IMR-90 (cell line): ENCODE measurements around the gene SYNM. TPM values are rescaled to one million over a fixed set of nuclear protein-coding genes. Genes with fewer than 3 reads are reported as not detected.

Source experiments
- ATAC-seq: fragments of 200-7000 bp; cut with Tn5 transposase; 2 replicates; pipeline ENCODE4 v1.9.1; 2020; ENCODE audit warnings: low read depth, mild to moderate bottlenecking, moderate library complexity
- BruUV-seq: library from RNA; stranded (reverse); fragments of 400-500 nt; replicated peaks from 2 replicates; lab custom pipeline; 2021; lab: Mats Ljungman, UMichigan
- CTCF ChIA-PET: fragments of 300-600 bp; formaldehyde crosslinking; extraction: SDS; loops from one replicate; lab custom pipeline; 2021; ENCODE audit warnings: antibody characterized with exemption; lab: Yijun Ruan, JAX
- POLR2A ChIA-PET: fragments of 300-600 bp; sonication (Branson Sonifier 250); formaldehyde crosslinking; loops from one replicate; lab custom pipeline; 2022; ENCODE audit warnings: antibody characterized with exemption; ENCODE audit not compliant: unreplicated experiment; lab: Charles Lee
- DNase-seq: peaks from one replicate; pipeline ENCODE4 v3.0.0; 2013
- H2AFZ ChIP-seq: replicated peaks from 2 replicates; pipeline ENCODE3; 2013; ENCODE audit warnings: low read length, mild to moderate bottlenecking; ENCODE audit not compliant: poor library complexity
- H2AK5ac ChIP-seq: 2 replicates; pipeline ENCODE4 v1.6.1; 2013; ENCODE audit warnings: low read depth, low read length, inconsistent platforms
- H2AK9ac ChIP-seq: replicated peaks from 2 replicates; pipeline ENCODE3; 2013; ENCODE audit warnings: mild to moderate bottlenecking, low read depth, low read length, moderate library complexity; ENCODE audit not compliant: poor library complexity
- H2BK120ac ChIP-seq: 2 replicates; pipeline ENCODE4 v1.6.1; 2013; ENCODE audit warnings: low read depth, low read length, inconsistent platforms
- H2BK15ac ChIP-seq: 3 replicates; pipeline ENCODE4 v1.6.1; 2013; ENCODE audit warnings: low read depth, low read length, inconsistent platforms
- H2BK20ac ChIP-seq: 2 replicates; pipeline ENCODE4 v1.6.1; 2013; ENCODE audit warnings: low read depth, mild to moderate bottlenecking, inconsistent platforms, low read length, moderate library complexity
- H2BK5ac ChIP-seq: 2 replicates; pipeline ENCODE4 v1.6.1; 2013; ENCODE audit warnings: mild to moderate bottlenecking, low read depth, low read length, inconsistent platforms; ENCODE audit not compliant: poor library complexity, severe bottlenecking
- H3K14ac ChIP-seq: replicated peaks from 2 replicates; pipeline ENCODE4 v1.6.1; 2013; ENCODE audit warnings: low read depth, low read length, inconsistent platforms
- H3K18ac ChIP-seq: 2 replicates; pipeline ENCODE4 v1.6.1; 2013; ENCODE audit warnings: low read depth, low read length, control low read depth
- H3K23ac ChIP-seq: 2 replicates; pipeline ENCODE4 v1.6.1; 2013; ENCODE audit warnings: low read depth, low read length, inconsistent platforms
- H3K27ac ChIP-seq: 2 replicates; pipeline ENCODE4 v1.5.1; 2013; ENCODE audit warnings: mild to moderate bottlenecking, control low read depth, low read length; ENCODE audit not compliant: insufficient read depth
- H3K27me3 ChIP-seq: 2 replicates; pipeline ENCODE4 v1.6.1; 2013; ENCODE audit warnings: low read length; ENCODE audit not compliant: control insufficient read depth, insufficient read depth
- H3K36me3 ChIP-seq: 2 replicates; pipeline ENCODE4 v1.6.1; 2013; ENCODE audit warnings: low read length, mixed read lengths; ENCODE audit not compliant: control insufficient read depth, insufficient read depth
- H3K4ac ChIP-seq: 2 replicates; pipeline ENCODE4 v1.6.1; 2013; ENCODE audit warnings: low read depth, low read length, inconsistent platforms
- H3K4me1 ChIP-seq: 2 replicates; pipeline ENCODE4 v1.6.1; 2013; ENCODE audit warnings: low read length, mixed read lengths; ENCODE audit not compliant: control insufficient read depth, insufficient read depth
- H3K4me2 ChIP-seq: 2 replicates; pipeline ENCODE4 v1.6.1; 2013; ENCODE audit warnings: low read depth, mild to moderate bottlenecking, control low read depth, low read length, moderate library complexity
- H3K4me3 ChIP-seq: 2 replicates; pipeline ENCODE4 v1.5.1; 2013; ENCODE audit warnings: low read depth, mild to moderate bottlenecking, control low read depth, low read length, moderate library complexity; ENCODE audit not compliant: insufficient read depth
- H3K56ac ChIP-seq: 2 replicates; pipeline ENCODE4 v1.6.1; 2013; ENCODE audit warnings: low read length, inconsistent platforms; ENCODE audit not compliant: insufficient read depth; ENCODE audit errors: extremely low read depth
- H3K79me1 ChIP-seq, 2 experiments: 2 replicates each; pipeline ENCODE4 v1.6.1; 2013; ENCODE audit warnings: low read length in 2 of 2, inconsistent platforms in 1 of 2, low read depth in 1 of 2
- H3K9ac ChIP-seq: 2 replicates; pipeline ENCODE4 v1.6.1; 2013; ENCODE audit warnings: low read depth, low read length, control low read depth
- H3K9me1 ChIP-seq: 2 replicates; pipeline ENCODE4 v1.6.1; 2013; ENCODE audit warnings: low read length, inconsistent platforms; ENCODE audit not compliant: insufficient read depth
- H3K9me3 ChIP-seq: 2 replicates; pipeline ENCODE4 v1.6.1; 2013; ENCODE audit warnings: low read length; ENCODE audit not compliant: control insufficient read depth, insufficient read depth
- H4K20me1 ChIP-seq: 2 replicates; pipeline ENCODE4 v1.6.1; 2013; ENCODE audit warnings: low read length, inconsistent platforms; ENCODE audit not compliant: insufficient read depth
- H4K5ac ChIP-seq: 2 replicates; pipeline ENCODE4 v1.6.1; 2013; ENCODE audit warnings: mild to moderate bottlenecking, low read depth, low read length, control low read depth
- H4K8ac ChIP-seq, 2 experiments: 2 replicates each; pipeline ENCODE4 v1.6.1; 2013; ENCODE audit warnings: low read depth in 2 of 2, low read length in 2 of 2, control low read depth in 1 of 2, inconsistent platforms in 1 of 2
- H4K91ac ChIP-seq: 2 replicates; pipeline ENCODE4 v1.6.1; 2013; ENCODE audit warnings: low read depth, low read length, inconsistent platforms; ENCODE audit not compliant: insufficient read depth
- CHD1 ChIP-seq: IDR thresholded peaks from 2 replicates; pipeline ENCODE4 v1.6.1; 2012; ENCODE audit warnings: low read depth, low read length, improper control_type of control experiment
- FOS ChIP-seq: fragments of 150-350 bp; IDR thresholded peaks from 2 replicates; pipeline ENCODE4 v1.6.1; 2016; ENCODE audit warnings: low read depth, low read length
- MAFK ChIP-seq: IDR thresholded peaks from 2 replicates; pipeline ENCODE4 v1.6.1; 2012; ENCODE audit warnings: low read depth, low read length, improper control_type of control experiment
- WGBS, 2 experiments: methylation state at CpG; one replicate each; pipeline versions ENCODE4 v1.1.5 to v1.1.7; 2013; ENCODE audit warnings: missing lambda C conversion rate in 2 of 2; ENCODE audit not compliant: insufficient read length in 1 of 2; ENCODE audit errors: extremely low coverage in 2 of 2; 5-methylcytosine and 5-hydroxymethylcytosine counted together
- dilution Hi-C: fragments of 300-500 bp; cut with HindIII; formaldehyde crosslinking; loops from one replicate; pipeline ENCODE4 v1.14.3; 2018; ENCODE audit warnings: low sequenced_read_pairs; ENCODE audit not compliant: unreplicated experiment
- in situ Hi-C: fragments of 300-500 bp; cut with MboI; formaldehyde crosslinking; loops from 3 replicates; pipeline ENCODE4 v1.14.3; 2019; ENCODE audit warnings: low sequenced_read_pairs, inconsistent platforms, mixed read lengths
- intact Hi-C: fragments of 100-400 bp; cut with micrococcal nuclease; formaldehyde crosslinking; loops from 2 replicates; pipeline ENCODE4 v1.10.0; 2022
- polyA plus RNA-seq, 3 experiments: library from polyadenylated mRNA; depleted of rRNA; stranded (reverse); fragments of >200 nt; gene quantifications; 2 replicates each; pipeline ENCODE4 v1.2.3, GENCODE V29; 2012; ENCODE audit warnings: low replicate concordance in 1 of 3
- total RNA-seq: library from RNA; depleted of rRNA; stranded (reverse); fragments of >200 nt; gene quantifications from 2 replicates; pipeline ENCODE4 v1.2.3, GENCODE V29; 2012

SYNM gene
- total and polyA plus RNA-seq, 2 of the 4 experiments (the other 2 are of a cell fraction): 2.1 to 3.4 TPM

DNA sequence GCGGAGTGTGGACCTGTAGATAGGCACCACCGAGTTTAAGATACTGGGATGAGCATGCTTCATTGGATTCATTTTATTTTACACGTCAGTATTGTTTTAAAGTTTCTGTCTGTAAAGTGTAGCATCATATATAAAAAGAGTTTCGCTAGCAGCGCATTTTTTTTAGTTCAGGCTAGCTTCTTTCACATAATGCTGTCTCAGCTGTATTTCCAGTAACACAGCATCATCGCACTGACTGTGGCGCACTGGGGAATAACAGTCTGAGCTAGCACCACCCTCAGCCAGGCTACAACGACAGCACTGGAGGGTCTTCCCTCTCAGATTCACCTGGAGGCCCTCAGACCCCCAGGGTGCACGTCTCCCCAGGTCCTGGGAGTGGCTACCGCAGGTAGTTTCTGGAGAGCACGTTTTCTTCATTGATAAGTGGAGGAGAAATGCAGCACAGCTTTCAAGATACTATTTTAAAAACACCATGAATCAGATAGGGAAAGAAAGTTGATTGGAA, 29.5 kb downstream of the SYNM start:
- no peak overlapping the region for H3K14ac ChIP-seq
- no peak overlapping the region for H3K4me3 ChIP-seq
- intact Hi-C loops: no loop called here
- H2BK20ac ChIP-seq: no peak overlapping the region
- H4K5ac ChIP-seq: no peak overlapping the region
- H3K4ac ChIP-seq: no peak overlapping the region
- ATAC-seq (no peak), DNase-seq (no peak)
- H3K27me3 ChIP-seq: no peaks in the 10 kb centered on the region
- H2BK120ac ChIP-seq: no peak overlapping the region
- ChIA-PET CTCF (interaction anchor here (1.0 kb wide), 1 partner anchor 43 kb away, joined by 3 read pairs; no protein-coding TSS in a partner anchor), POLR2A (no interaction called here)
- no peak overlapping the region for H2AFZ ChIP-seq
- dilution Hi-C loops: no loop called here
- H2AK9ac ChIP-seq: no peak overlapping the region
- H3K27ac ChIP-seq: no peak overlapping the region
- H3K9ac ChIP-seq: no peak overlapping the region
- H3K9me1 ChIP-seq: peaks cover 29% of the 10 kb centered on the region
- H3K9me3 ChIP-seq: no peaks in the 10 kb centered on the region
- no peak overlapping the region for H2AK5ac ChIP-seq
- H3K23ac ChIP-seq: no peak overlapping the region
- no TSS peak for BruUV-seq
- no peak for TF ChIP-seq FOS
- TF ChIP-seq CHD1: no peak
- peak; percentile 85 for TF ChIP-seq MAFK
- no peak overlapping the region for H3K56ac ChIP-seq
- H3K4me1 ChIP-seq: peaks cover 5% of the 10 kb centered on the region
- H4K91ac ChIP-seq: no peak overlapping the region
- no peak overlapping the region for H3K4me2 ChIP-seq
- peaks cover 0 to 28% of the 10 kb centered on the region in 2 experiments; a peak in 2 of 4 replicates for H3K79me1 ChIP-seq
- no peak overlapping the region for H3K18ac ChIP-seq
- peaks cover 4% of the 10 kb centered on the region; the same call in 1 of the 2 replicates for H4K20me1 ChIP-seq
- in situ Hi-C loops: no loop called here
- no peak overlapping the region for H2BK5ac ChIP-seq
- H2BK15ac ChIP-seq: 0 out of 3 replicates have a peak overlapping the region, but pooled peaks have one; percentile 8
- H4K8ac ChIP-seq: no peak overlapping the region
- WGBS, 2 experiments: no CpG with 5 or more reads among the region's 11 CpGs
- H3K36me3 ChIP-seq: peaks cover 18% of the 10 kb centered on the region
